ENCODE results near the gene OR2J2. TPM values are rescaled to one million over a fixed set of nuclear protein-coding genes. Genes with fewer than 3 reads are reported as not detected.
"Not testable (repeated sequence)": the region's sequence is repeated elsewhere in the genome, so short reads cannot be mapped to it uniquely, and the experiment has no call there.

Gene OR2J2
- total RNA-seq, 2 experiments from 2014 or later, result not detected

- CTCF ChIA-PET, H3K27ac Mint-ChIP-seq: not testable (repeated sequence)
- peaks cover 15% of the 10 kb centered on the region for H3K27me3 Mint-ChIP-seq
These were observed 5.1 kb upstream of the OR2J2 start for GRCh38 chr6:29165571-29165970.

GRCh38 chr6:29171736-29172135 lies 1.0 kb downstream of the OR2J2 start:
- no peak for DNase-seq
- Mint-ChIP-seq H3K27ac (no peak overlapping the region), H3K27me3 (peaks cover 12% of the 10 kb centered on the region), H3K4me1 (ENCODE audit: low read depth) (no peaks in the 10 kb centered on the region), H3K4me3 (no peak overlapping the region), H3K9me3 (no peaks in the 10 kb centered on the region), H3K36me3 (no peaks in the 10 kb centered on the region)
- ChIA-PET CTCF (no interaction called here), POLR2A (no interaction called here)
- intact Hi-C loops (cut with micrococcal nuclease), result no loop called here

More at GRCh38 chr6:29165571-29165970, 5.1 kb upstream of the OR2J2 start:
- POLR2A ChIA-PET; H3K4me1 Mint-ChIP-seq (ENCODE audit: low read depth); DNase-seq; H3K9me3 Mint-ChIP-seq; H3K4me3 Mint-ChIP-seq; intact Hi-C loops (cut with micrococcal nuclease); H3K36me3 Mint-ChIP-seq: not testable (repeated sequence)

GRCh38 chr6:29183594-29183993 lies 12.9 kb downstream of the OR2J2 start:
- H3K4me1 Mint-ChIP-seq (ENCODE audit: low read depth), result no peaks in the 10 kb centered on the region
- H3K36me3 Mint-ChIP-seq, result no peaks in the 10 kb centered on the region
- peaks cover 1% of the 10 kb centered on the region for H3K9me3 Mint-ChIP-seq
- H3K27ac Mint-ChIP-seq, result no peak overlapping the region
- CTCF ChIA-PET, result no interaction called here
- POLR2A ChIA-PET, result no interaction called here
- no peak overlapping the region for H3K4me3 Mint-ChIP-seq
- H3K27me3 Mint-ChIP-seq, result peaks cover 29% of the 10 kb centered on the region
- DNase-seq, result no peak
- intact Hi-C loops (cut with micrococcal nuclease), result no loop called here

- H3K4me1 Mint-ChIP-seq (ENCODE audit: low read depth); H3K4me3 Mint-ChIP-seq; DNase-seq; H3K36me3 Mint-ChIP-seq; POLR2A ChIA-PET; H3K27ac Mint-ChIP-seq; intact Hi-C loops (cut with micrococcal nuclease); CTCF ChIA-PET: not testable (repeated sequence)
- peaks cover 44% of the 10 kb centered on the region for H3K27me3 Mint-ChIP-seq
- H3K9me3 Mint-ChIP-seq, result peaks cover 19% of the 10 kb centered on the region
These were observed 18.0 kb downstream of the OR2J2 start for GRCh38 chr6:29188659-29189058.

GRCh38 chr6:29200767-29201662 lies 30.3 kb downstream of the OR2J2 start:
- Mint-ChIP-seq H3K27me3 (peaks cover 1% of the 10 kb centered on the region), H3K27ac (no peak overlapping the region), H3K4me1 (ENCODE audit: low read depth) (peaks cover 5% of the 10 kb centered on the region), H3K36me3 (no peaks in the 10 kb centered on the region), H3K9me3 (no peaks in the 10 kb centered on the region), H3K4me3 (no peak overlapping the region)
- no peak for DNase-seq
- intact Hi-C loops (cut with micrococcal nuclease), result no loop called here
- ChIA-PET CTCF (no interaction called here), POLR2A (no interaction called here)

GRCh38 chr6:29201966-29202365 lies 31.3 kb downstream of the OR2J2 start:
- no peaks in the 10 kb centered on the region for H3K9me3 Mint-ChIP-seq
- peaks cover 5% of the 10 kb centered on the region for H3K4me1 Mint-ChIP-seq (ENCODE audit: low read depth)
- ChIA-PET CTCF (no interaction called here), POLR2A (no interaction called here)
- H3K27ac Mint-ChIP-seq, result no peak overlapping the region
- H3K27me3 Mint-ChIP-seq, result peaks cover 4% of the 10 kb centered on the region
- no peak for DNase-seq
- H3K36me3 Mint-ChIP-seq, result no peaks in the 10 kb centered on the region
- intact Hi-C loops (cut with micrococcal nuclease), result no loop called here
- no peak overlapping the region for H3K4me3 Mint-ChIP-seq

- ChIA-PET CTCF (no interaction called here), POLR2A (no interaction called here)
- H3K27ac Mint-ChIP-seq, result no peak overlapping the region
- H3K9me3 Mint-ChIP-seq, result no peaks in the 10 kb centered on the region
- no peaks in the 10 kb centered on the region for H3K36me3 Mint-ChIP-seq
- intact Hi-C loops (cut with micrococcal nuclease), result no loop called here
- H3K4me3 Mint-ChIP-seq, result no peak overlapping the region
- H3K27me3 Mint-ChIP-seq, result peaks cover 24% of the 10 kb centered on the region
- H3K4me1 Mint-ChIP-seq (ENCODE audit: low read depth), result no peaks in the 10 kb centered on the region
- no peak for DNase-seq
These were observed 40.8 kb downstream of the OR2J2 start for GRCh38 chr6:29211488-29211887.

GRCh38 chr6:29216528-29216927 lies 45.8 kb downstream of the OR2J2 start:
- ChIA-PET POLR2A (no interaction called here), CTCF (no interaction called here)
- no peak overlapping the region for H3K4me3 Mint-ChIP-seq
- no peaks in the 10 kb centered on the region for H3K36me3 Mint-ChIP-seq
- DNase-seq, result no peak
- H3K9me3 Mint-ChIP-seq, result no peaks in the 10 kb centered on the region
- intact Hi-C loops (cut with micrococcal nuclease), result no loop called here
- H3K27me3 Mint-ChIP-seq, result peaks cover 28% of the 10 kb centered on the region
- no peaks in the 10 kb centered on the region for H3K4me1 Mint-ChIP-seq (ENCODE audit: low read depth)
- H3K27ac Mint-ChIP-seq, result no peak overlapping the region

GRCh38 chr6:29217242-29217641 lies 46.5 kb downstream of the OR2J2 start:
- POLR2A ChIA-PET; CTCF ChIA-PET; H3K9me3 Mint-ChIP-seq; H3K4me3 Mint-ChIP-seq; H3K27ac Mint-ChIP-seq; intact Hi-C loops (cut with micrococcal nuclease); DNase-seq; H3K36me3 Mint-ChIP-seq; H3K4me1 Mint-ChIP-seq (ENCODE audit: low read depth): not testable (repeated sequence)
- peaks cover 27% of the 10 kb centered on the region for H3K27me3 Mint-ChIP-seq

GRCh38 chr6:29218056-29218455 lies 47.3 kb downstream of the OR2J2 start:
- H3K4me1 Mint-ChIP-seq (ENCODE audit: low read depth); H3K27ac Mint-ChIP-seq; H3K36me3 Mint-ChIP-seq; DNase-seq; POLR2A ChIA-PET; CTCF ChIA-PET; intact Hi-C loops (cut with micrococcal nuclease); H3K4me3 Mint-ChIP-seq; H3K9me3 Mint-ChIP-seq: not testable (repeated sequence)
- H3K27me3 Mint-ChIP-seq, result peaks cover 26% of the 10 kb centered on the region

Other genes with a start within 250 kb of the OR2J2 start
- gene TRIM27, start 246.9 kb upstream of the OR2J2 start, total RNA-seq, result 10 to 100 TPM; 49.7 to 54.6 TPM
- gene ZNF311, start 165.6 kb upstream of the OR2J2 start, total RNA-seq, result 1 to 10 TPM in 1 of 2 experiments, under 1 TPM in 1; 0.99 to 1.3 TPM
- not detected for gene OR2W1, start 125.7 kb upstream of the OR2J2 start, total RNA-seq
- not detected for gene OR2B3, start 83.6 kb upstream of the OR2J2 start, total RNA-seq
- gene OR2J1, start 71.4 kb upstream of the OR2J2 start, total RNA-seq, result not detected
- gene OR2J3, start 62.8 kb upstream of the OR2J2 start, total RNA-seq, result not detected
- gene OR14J1, start 130.8 kb downstream of the OR2J2 start, total RNA-seq, result not detected
- not detected for gene OR5V1, start 198.0 kb downstream of the OR2J2 start, total RNA-seq
- not detected for gene OR12D3, start 204.4 kb downstream of the OR2J2 start, total RNA-seq
- gene OR12D2, start 224.7 kb downstream of the OR2J2 start, total RNA-seq, result not detected
- gene OR12D1, start 244.0 kb downstream of the OR2J2 start, total RNA-seq, result not detected